ENCODE measurements around the gene TSGA10IP. TPM values are rescaled to one million over a fixed set of nuclear protein-coding genes. Genes with fewer than 3 reads are reported as not detected.

The TSGA10IP gene
- under 0.01 TPM in 1 of 2 replicates, not detected in the other for total RNA-seq

DNA sequence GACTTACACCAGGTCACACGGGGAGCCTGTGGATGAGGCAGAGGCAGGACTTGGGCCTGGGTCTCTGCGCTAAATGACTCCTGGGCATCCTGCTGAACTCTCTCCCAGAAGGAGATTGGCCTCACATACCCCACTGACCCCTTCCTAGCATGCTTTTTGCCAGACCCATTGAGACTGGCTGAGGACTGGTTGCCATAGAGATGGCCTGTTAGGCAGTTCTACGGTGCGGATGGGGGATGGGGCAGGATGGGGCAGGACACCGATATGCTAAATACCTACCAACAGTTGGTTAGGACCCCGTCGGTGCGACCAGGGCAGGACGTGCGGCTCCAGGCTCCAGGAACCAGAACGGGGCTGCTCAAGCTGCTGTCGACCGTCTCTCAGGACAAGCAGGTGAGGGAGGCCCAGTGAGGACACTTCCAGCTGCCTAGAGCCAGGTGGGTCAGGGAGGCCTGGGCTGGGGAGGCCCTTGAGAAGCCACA lies at the start of gene TSGA10IP:
Gene TSGA10IP, plus strand, starts transcription at position 51 of the 482 bp plus-strand sequence. Its CDS starts 196 bp downstream, at position 247.

DNA sequence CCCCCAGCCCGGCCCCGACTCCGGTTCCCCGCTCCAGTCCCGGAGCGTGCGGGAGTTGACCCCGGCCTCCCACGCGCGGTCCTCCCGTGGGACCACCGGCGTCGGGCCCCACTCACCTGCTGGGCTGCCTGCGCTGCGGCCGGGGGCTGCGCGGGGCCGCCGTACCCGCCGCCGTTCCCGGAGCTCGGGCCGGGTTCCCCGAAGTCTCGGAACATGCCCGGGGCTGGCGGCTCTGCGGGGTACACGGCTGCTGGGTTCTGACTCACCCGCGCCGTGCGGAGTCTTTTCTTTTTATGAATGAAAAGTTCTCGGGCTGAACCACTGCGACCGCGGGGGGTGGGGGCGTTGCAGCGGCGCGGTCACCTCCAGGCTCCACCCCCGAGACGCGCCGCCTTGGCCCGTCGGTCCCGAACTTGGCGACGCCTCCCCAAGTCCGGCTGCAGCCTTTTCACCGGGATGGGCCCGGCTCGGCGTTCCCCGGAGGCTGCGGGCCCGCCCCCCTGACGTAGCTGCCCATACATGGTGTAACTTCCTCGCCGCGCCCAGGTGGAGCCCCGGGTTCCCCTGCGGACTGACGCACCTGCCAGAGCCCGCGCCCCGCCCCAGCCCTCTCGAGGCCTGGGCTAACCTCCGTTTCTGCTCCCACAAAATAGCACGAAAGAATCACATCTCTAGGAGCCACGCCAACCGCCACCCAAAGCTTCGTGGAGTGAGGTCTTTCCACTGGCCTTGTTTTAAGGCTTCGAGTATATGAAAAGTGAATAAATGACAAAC lies 45.0 kb upstream of the TSGA10IP start, which contains the start of gene FOSL1:
Gene FOSL1, minus strand, starts transcription at position 264 of the 774 bp plus-strand sequence. Its CDS starts 49 bp downstream, at position 215.

DNA sequence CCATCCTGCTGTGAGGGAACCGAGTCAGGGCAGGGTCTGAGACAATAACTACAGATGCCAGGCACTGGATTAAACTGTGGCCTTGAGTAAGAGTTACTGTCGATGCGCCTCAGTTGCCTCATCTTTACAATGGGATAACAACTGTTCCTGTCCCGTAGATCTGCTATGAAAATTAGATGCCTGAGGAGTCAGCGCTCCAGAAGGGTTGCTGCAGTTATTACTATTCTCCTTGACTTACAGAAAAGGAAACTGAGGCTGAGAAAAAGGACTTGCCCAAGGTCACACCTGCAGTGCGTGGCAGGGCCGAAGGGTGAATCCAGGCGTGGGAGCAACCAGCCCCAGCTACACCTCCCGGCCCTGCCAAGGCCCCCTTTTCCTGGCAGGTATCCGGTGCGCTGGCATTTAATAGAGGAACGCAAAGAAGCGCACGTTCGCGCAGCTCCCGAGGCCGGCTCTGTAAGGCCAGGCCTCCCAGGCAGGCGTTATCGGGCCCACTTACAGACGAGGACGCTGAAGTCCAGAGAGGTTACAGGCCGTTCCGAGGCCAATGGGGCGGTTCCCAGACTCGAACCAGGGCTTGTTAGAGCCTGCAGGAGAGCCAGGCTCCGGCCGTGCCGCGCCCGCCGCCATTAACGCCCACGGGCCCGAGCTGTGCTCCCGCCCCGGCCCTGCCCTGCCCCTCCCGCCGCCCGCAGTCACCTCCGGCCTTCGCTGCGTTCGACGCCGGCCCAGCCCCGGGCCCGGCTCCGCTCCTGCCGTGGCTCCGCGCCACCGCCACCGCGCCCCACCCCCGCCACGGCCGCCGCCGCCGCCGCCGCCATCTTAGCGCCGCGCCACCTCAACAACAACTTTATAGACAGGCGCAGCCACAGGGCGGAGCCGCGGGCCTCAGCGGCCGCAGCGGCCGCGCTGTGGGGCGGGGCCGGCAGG lies 26.8 kb upstream of the TSGA10IP start, which contains the start of gene C11orf68:
Gene C11orf68, minus strand, starts transcription at position 852 of the 930 bp plus-strand sequence. Its CDS starts 31 bp downstream, at position 821.

DNA sequence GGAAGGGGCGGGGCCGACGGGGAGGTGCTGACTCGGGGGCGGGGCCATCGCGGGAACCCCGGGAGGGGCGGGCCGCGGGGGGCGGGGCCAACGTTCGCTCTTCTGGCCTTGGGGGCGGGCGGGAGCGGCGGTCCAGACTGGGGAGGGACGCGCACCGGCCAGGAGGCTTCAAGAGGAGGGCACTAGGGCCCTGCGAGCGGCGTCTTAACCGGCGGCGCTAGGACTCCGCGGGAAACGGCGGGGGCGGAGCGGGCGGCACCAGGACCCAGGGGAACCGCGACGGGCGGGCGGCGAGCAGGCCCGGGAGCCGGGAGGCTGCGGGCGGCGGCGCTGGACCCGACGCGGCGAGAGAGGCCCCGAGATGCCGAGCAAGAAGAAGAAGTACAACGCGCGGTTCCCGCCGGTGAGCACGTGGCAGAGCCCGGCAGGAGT lies 26.1 kb upstream of the TSGA10IP start, which contains the start of gene DRAP1:
Gene DRAP1, plus strand, starts transcription at position 286 of the 432 bp plus-strand sequence. Its CDS starts 76 bp downstream, at position 362.

DNA sequence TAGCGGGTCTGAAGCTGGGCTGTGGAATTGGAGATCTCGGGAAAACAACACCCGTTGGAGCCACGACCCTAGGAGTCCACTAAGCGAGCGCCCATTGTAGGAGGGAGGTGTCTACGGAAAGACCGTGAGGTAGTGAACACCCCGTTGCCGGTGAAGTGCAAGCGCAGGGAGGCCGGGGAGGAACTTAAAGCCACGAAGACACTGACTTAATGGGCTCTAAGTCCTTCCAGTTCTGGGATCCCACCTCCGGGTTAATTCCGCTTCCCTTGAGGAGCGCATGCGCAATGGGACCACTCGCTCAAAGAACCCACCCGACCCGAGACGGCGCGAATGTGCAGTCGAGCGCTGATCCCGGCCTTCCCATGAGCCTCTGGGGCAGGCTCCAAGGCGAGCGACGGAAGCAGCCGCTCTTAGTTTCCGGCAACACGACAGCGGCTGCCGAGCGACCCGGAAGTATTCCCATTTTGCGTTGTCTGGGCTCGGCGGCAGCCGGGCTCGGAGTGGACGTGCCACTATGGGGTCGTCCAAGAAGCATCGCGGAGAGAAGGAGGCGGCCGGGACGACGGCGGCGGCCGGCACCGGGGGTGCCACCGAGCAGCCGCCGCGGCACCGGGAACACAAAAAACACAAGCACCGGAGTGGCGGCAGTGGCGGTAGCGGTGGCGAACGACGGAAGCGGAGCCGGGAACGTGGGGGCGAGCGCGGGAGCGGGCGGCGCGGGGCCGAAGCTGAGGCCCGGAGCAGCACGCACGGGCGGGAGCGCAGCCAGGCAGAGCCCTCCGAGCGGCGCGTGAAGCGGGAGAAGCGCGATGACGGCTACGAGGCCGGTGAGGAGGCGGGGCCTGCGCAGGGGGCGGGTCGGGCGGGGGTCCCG lies 16.2 kb downstream of the TSGA10IP start, which contains the start of gene SART1:
Gene SART1, plus strand, starts transcription at position 468 of the 874 bp plus-strand sequence. Its CDS starts 47 bp downstream, at position 515.

DNA sequence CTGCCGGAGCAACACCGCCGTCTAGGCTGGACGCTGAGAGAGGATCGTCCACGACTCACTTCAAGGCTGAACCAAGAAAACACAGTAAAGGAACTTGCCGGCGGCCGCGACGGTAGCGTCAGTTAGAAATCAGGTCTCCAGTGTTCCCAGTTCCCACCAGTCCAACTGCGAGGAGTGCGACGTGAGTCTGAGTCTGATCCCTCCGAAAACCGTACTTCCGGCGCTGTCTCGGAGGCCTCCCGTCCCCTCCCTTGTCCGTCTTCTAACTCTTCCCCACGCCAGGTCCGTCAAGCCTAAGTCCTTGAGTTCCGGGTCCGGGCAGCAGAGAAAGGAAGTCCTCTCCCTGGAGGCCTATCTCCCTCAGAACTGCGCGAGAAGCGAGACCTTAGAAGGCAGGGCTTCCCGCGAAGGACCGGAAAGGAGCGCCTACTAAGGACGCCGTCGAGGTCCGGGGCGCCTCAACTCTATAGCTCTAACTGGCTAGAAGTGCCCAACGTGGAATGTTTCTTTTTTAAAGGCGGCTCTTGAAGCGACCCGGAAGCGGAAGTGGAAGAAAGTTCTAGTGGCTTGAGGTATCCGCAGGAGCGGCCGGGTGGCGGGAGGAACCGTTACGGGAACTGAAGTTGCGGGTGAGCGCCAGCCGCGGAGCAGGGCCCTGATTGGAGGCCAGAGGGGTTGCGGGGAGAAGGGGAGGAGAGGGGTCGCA lies 56.8 kb downstream of the TSGA10IP start, which contains the start of the genes BANF1 and EIF1AD:
Gene BANF1, plus strand, starts transcription at position 562 of the 706 bp plus-strand sequence. CDS start 748 bp downstream, outside the sequence.
Gene EIF1AD, minus strand, starts transcription at position 216 of the 706 bp plus-strand sequence. CDS start 1,768 bp downstream, outside the sequence.

Other genes with a start within 250 kb of the TSGA10IP start
- 41.0 and 43.7 TPM in 2 replicates for gene KAT5, start 233.2 kb upstream of the TSGA10IP start, total RNA-seq
- 66.0 and 76.0 TPM in 2 replicates for gene RNASEH2C, start 224.7 kb upstream of the TSGA10IP start, total RNA-seq
- gene AP5B1, start 164.5 kb upstream of the TSGA10IP start, total RNA-seq, result 4.9 and 5.5 TPM in 2 replicates
- gene OVOL1, start 158.4 kb upstream of the TSGA10IP start, total RNA-seq, result not detected in 2 replicates
- gene SNX32, start 111.5 kb upstream of the TSGA10IP start, total RNA-seq, result 0.15 and 0.67 TPM in 2 replicates
- gene CFL1, start 87.3 kb upstream of the TSGA10IP start, total RNA-seq, result 2,022 and 2,183 TPM in 2 replicates
- gene MUS81, start 85.0 kb upstream of the TSGA10IP start, total RNA-seq, result 44.6 and 47.2 TPM in 2 replicates
- gene EFEMP2, start 72.7 kb upstream of the TSGA10IP start, total RNA-seq, result 86.2 and 96.8 TPM in 2 replicates
- gene CTSW, start 65.6 kb upstream of the TSGA10IP start, total RNA-seq, result 0.15 and 0.34 TPM in 2 replicates
- 228 and 231 TPM in 2 replicates for gene FIBP, start 57.0 kb upstream of the TSGA10IP start, total RNA-seq
- 222 and 228 TPM in 2 replicates for gene CCDC85B, start 54.8 kb upstream of the TSGA10IP start, total RNA-seq
- 108 and 111 TPM in 2 replicates for gene FOSL1, start 45.1 kb upstream of the TSGA10IP start, total RNA-seq
- 25.4 and 28.5 TPM in 2 replicates for gene C11orf68, start 26.4 kb upstream of the TSGA10IP start, total RNA-seq
- 419 and 440 TPM in 2 replicates for gene DRAP1, start 26.1 kb upstream of the TSGA10IP start, total RNA-seq
- 46.7 and 47.3 TPM in 2 replicates for gene SART1, start 16.3 kb downstream of the TSGA10IP start, total RNA-seq
- gene EIF1AD, start 56.7 kb downstream of the TSGA10IP start, total RNA-seq, result 26.9 and 35.5 TPM in 2 replicates
- 119 and 126 TPM in 2 replicates for gene BANF1, start 57.0 kb downstream of the TSGA10IP start, total RNA-seq
- gene CST6, start 66.5 kb downstream of the TSGA10IP start, total RNA-seq, result 0.84 and 1.0 TPM in 2 replicates
- 0.30 TPM in 1 of 2 replicates, not detected in the other for gene CATSPER1, start 81.0 kb downstream of the TSGA10IP start, total RNA-seq
- 0.59 and 1.2 TPM in 2 replicates for gene GAL3ST3, start 103.7 kb downstream of the TSGA10IP start, total RNA-seq
- gene SF3B2, start 106.9 kb downstream of the TSGA10IP start, total RNA-seq, result 186 and 221 TPM in 2 replicates
- 12.0 and 15.3 TPM in 2 replicates for gene PACS1, start 124.8 kb downstream of the TSGA10IP start, total RNA-seq

Data from bronchus fibroblast of lung (primary cell).